Stimulated activated CD8-positive, alpha-beta memory T cell treated with anti-CD3 and anti-CD28 coated beads, Interleukin-4, amount 100 ng/mL, for 48 hours (primary cell): Measurements from ENCODE around the gene SHMT1.

Experiments
- DNase-seq: peaks from one replicate; pipeline ENCODE4 v3.0.0-alpha.2; 2020

SHMT1 gene

DNA sequence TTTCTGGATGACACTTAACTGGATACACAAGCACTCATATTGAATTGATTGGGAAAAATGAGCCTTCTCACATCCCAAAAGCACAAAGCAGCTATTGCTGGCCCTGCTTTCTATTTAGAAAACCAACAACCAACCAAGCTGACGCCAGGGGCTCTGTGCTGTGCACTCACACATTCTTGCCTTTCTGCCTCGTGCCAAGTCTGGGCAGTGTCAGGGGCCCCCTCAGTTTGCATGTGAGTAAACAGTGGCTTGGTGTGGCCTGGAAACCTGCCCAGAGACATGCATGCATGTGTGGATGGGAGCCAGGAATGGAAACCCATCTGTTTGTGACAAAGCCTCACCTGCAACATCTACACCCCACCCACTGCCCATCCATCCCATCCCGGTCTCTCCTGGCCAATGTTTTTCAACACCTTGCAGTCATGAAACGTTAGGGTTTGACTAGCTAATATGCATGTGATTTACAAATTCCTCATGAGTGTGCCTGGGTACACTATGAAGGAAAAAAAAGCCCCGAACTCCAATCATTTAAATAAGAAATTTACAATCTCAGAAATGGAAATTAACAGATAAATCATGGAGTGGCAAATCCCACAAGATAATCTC, 82.5 kb downstream of the SHMT1 start:
- DNase-seq = no peak

DNA sequence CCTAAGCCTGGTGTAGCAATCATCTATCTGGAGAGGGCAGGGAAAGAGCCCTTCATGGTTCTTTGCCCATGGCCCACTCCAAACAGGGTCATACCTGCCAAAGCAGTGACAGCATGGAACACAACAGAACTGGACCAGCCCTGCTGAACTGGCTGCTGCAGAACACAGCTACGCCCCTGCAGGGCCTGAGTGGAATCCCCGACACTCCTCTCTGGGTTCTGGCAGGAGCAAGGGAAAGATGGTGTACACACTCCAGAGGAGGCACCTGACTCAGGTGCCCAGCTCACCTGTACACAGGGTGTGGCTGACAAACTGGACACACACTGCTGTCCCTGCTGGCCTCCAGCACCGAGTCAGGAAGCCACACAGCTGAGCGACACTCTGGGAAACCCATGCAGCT, 83.1 kb downstream of the SHMT1 start:
- DNase-seq = no peak

DNA sequence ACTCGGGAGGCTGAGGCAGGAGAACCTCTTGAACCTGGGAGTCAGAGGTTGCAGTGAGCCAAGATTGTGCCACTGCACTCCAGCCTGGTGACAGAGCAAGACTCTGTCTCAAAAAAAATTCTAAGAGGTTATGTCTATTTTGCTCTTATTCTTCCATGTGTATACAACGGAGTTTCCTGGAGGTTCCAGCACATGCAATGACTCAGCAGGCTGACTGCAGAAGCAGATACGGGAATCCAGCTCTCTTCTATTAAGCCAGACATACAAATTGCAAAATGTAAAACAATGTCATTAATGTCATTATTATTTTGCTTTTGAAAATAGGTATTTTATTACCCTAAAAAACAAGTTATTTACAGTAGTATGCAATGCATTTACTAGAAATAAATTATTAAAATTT, 84.5 kb downstream of the SHMT1 start:
- DNase-seq = no peak
